ENCODE data around the gene LAMTOR4. TPM values are rescaled to one million over a fixed set of nuclear protein-coding genes. Genes with fewer than 3 reads are reported as not detected.
"Not testable (repeated sequence)": the region's sequence is repeated elsewhere in the genome, so short reads cannot be mapped to it uniquely, and the experiment has no call there.

LAMTOR4 gene
- total and polyA plus RNA-seq, 7 donors = 48.7 to 141 (median 74.6) TPM

GRCh38 chr7:100126239-100126930 is 22.3 kb upstream of the LAMTOR4 start:
- peak overlapping the region; percentile 91 for H3K27ac ChIP-seq
- peaks cover 17% of the 10 kb centered on the region for H3K4me1 ChIP-seq
- H3K9me3 ChIP-seq = no peaks in the 10 kb centered on the region
- intact Hi-C loops (cut with DNase I) = loop anchor here (5.0 kb wide), 3 partner anchors 34 to 134 kb away; partner anchors contain the start of gene COPS6 (in 1 of the 2)
- H3K36me3 ChIP-seq (ENCODE audit: insufficient read depth in 1 of 2, low read depth in 1 of 2) = peaks cover 0 to 5% of the 10 kb centered on the region in 2 donors
- DNase-seq (no peak), ATAC-seq (peak; percentile 14 to 51 (median 24))
- 11% methylated on average over 29 of the region's 29 CpGs for WGBS, 3 donors
- no peaks in the 10 kb centered on the region for H3K27me3 ChIP-seq (ENCODE audit: insufficient read depth in 3 of 3, low read length in 2 of 3)
- TF ChIP-seq CTCF (IDR thresholded peaks at IDR 0.05) = no peak
- peak overlapping the region; percentile 92 for H3K4me3 ChIP-seq

GRCh38 chr7:100126931-100127865 is 21.5 kb upstream of the LAMTOR4 start, which contains the start of gene MBLAC1:
Gene MBLAC1 (plus strand): TSS chr7:100126967. CDS start chr7:100127396, 429 bp downstream.
- no peaks in the 10 kb centered on the region for H3K9me3 ChIP-seq
- intact Hi-C loops (cut with DNase I) = loop anchor here (5.0 kb wide), 3 partner anchors 35 to 135 kb away; partner anchors contain the start of gene COPS6 (in 1 of the 2)
- H3K4me1 ChIP-seq = peaks cover 17% of the 10 kb centered on the region
- no peak for TF ChIP-seq CTCF (IDR thresholded peaks at IDR 0.05)
- peak within 1 kb of the TSS; percentile 92 for H3K4me3 ChIP-seq
- DNase-seq = peak; percentile 89 to 93
- peak; percentile 94 to 96 (median 95) for ATAC-seq
- H3K36me3 ChIP-seq (ENCODE audit: insufficient read depth in 1 of 2, low read depth in 1 of 2) = peaks cover 0 to 5% of the 10 kb centered on the region in 2 donors
- peak within 1 kb of the TSS; percentile 91 for H3K27ac ChIP-seq
- H3K27me3 ChIP-seq (ENCODE audit: insufficient read depth in 3 of 3, low read length in 2 of 3) = no peaks in the 10 kb centered on the region
- 0 to 1% (median 0%) methylated on average over 59 to 85 of the region's 85 CpGs for WGBS, 3 donors

DNA sequence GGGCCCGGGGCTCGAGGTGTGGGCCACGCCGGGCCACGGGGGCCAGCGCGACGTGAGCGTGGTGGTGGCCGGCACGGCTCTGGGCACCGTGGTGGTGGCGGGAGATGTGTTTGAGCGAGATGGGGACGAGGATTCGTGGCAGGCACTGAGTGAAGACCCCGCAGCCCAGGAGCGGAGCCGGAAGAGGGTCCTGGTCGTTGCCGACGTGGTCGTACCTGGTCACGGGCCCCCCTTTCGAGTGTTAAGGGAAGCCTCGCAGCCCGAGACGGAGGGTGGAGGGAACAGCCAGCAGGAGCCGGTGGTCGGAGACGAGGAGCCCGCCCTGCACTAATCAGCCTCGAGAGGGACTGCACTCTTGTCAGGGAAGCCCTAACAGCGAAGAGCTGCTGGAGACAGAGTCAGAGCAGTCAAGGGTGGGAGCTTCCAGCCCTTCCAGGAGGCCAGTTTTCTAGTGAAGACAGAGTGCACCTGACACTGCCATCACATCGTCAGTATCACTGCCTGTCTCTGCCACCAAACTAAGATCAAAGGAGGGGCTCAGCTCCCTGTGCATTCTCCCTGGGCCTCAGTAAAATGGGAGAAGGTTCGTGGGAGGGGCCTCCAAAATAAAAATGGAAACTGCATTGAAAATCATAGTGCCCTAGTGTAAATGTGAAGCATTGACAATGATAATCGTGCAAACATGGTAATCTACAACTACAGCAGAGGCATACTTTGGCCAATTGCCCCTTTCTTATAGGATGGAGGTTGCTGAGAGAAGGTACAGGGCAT is 20.7 kb upstream of the LAMTOR4 start:
- Histone ChIP-seq H3K4me1 (peaks cover 17% of the 10 kb centered on the region), H3K9me3 (no peaks in the 10 kb centered on the region), H3K4me3 (peak overlapping the region; percentile 92), H3K27ac (peak overlapping the region; percentile 91), H3K36me3 (ENCODE audit: insufficient read depth in 1 of 2, low read depth in 1 of 2) (no peaks in the 10 kb centered on the region), H3K27me3 (ENCODE audit: insufficient read depth in 3 of 3, low read length in 2 of 3) (no peaks in the 10 kb centered on the region)
- intact Hi-C loops (cut with DNase I) = loop anchor here (5.0 kb wide), 3 partner anchors 36 to 136 kb away; partner anchors contain the start of gene COPS6 (in 1 of the 2)
- TF ChIP-seq CTCF (IDR thresholded peaks at IDR 0.05) = no peak
- 4 to 11% (median 5%) methylated on average over 37 of the region's 37 CpGs for WGBS, 3 donors
- DNase-seq (peak; percentile 32 to 61), ATAC-seq (no peak)

DNA sequence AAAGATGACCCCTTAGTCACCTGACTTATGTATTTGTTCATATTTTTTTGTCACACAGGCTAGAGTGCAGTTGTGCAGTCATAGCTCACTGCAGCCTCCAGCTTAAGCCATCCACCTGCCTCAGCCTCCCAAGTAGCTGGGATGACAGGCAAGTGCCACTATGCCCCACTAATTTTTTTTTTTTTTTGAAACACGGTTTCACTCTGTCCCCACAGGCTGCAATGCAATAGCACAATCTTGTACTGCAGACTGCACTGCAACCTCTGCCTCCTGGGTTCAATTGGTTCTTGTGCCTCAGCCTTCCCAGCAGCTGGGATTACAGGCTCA is 20.1 kb upstream of the LAMTOR4 start:
- H3K27me3 ChIP-seq (ENCODE audit: insufficient read depth in 3 of 3, low read length in 2 of 3) = no peaks in the 10 kb centered on the region
- no peaks in the 10 kb centered on the region for H3K36me3 ChIP-seq (ENCODE audit: insufficient read depth in 1 of 2, low read depth in 1 of 2)
- H3K27ac ChIP-seq = no peak overlapping the region
- H3K4me1 ChIP-seq = peaks cover 17% of the 10 kb centered on the region
- 50 to 68% (median 61%) methylated on average over 1 of the region's 1 CpG for WGBS, 3 donors
- ATAC-seq = no peak
- H3K9me3 ChIP-seq = no peaks in the 10 kb centered on the region
- no peak for DNase-seq
- TF ChIP-seq CTCF (IDR thresholded peaks at IDR 0.05) = no peak
- no peak overlapping the region for H3K4me3 ChIP-seq
- intact Hi-C loops (cut with DNase I) = loop anchor here (5.0 kb wide), 3 partner anchors 36 to 136 kb away; partner anchors contain the start of gene COPS6 (in 1 of the 2)

DNA sequence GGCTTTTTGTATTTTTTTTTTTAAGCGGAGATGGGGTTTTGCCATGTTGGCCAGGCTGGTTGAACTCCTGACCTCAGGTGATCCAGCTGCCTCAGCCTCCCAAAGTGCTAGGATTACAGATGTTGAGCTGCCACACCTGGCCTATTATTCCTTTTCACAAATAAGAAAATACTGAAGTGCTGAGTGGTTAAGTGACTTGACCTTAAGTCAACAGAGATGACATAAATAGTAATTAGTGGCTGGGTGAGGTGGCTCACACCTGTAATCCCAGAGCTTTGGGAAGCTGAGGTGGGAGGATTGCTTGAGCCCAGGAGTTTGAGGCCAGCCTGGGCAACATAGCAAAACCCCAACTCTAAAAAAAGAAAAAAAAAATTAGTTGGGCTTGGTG is 18.5 kb upstream of the LAMTOR4 start:
- 92 to 98% (median 92%) methylated on average over 1 of the region's 1 CpG for WGBS, 3 donors
- H3K4me3 ChIP-seq; intact Hi-C loops (cut with DNase I); H3K36me3 ChIP-seq (ENCODE audit: insufficient read depth in 1 of 2, low read depth in 1 of 2); H3K27ac ChIP-seq; H3K27me3 ChIP-seq (ENCODE audit: insufficient read depth in 3 of 3, low read length in 2 of 3); H3K9me3 ChIP-seq; ATAC-seq; DNase-seq: not testable (repeated sequence)
- peaks cover 17% of the 10 kb centered on the region for H3K4me1 ChIP-seq
